B cell (primary cell): Measurements from ENCODE around the gene ZSWIM3. TPM values are rescaled to one million over a fixed set of nuclear protein-coding genes. Genes with fewer than 3 reads are reported as not detected.

Source experiments
- ATAC-seq: fragments of 200-7000 bp; cut with Tn5 transposase; one replicate; pipeline ENCODE4 v1.10.0; 2021; ENCODE audit warnings: low read depth, mild to moderate bottlenecking, moderate number of reproducible peaks, moderate library complexity
- CTCF ChIA-PET: fragments of 350-600 bp; sonication (Branson Sonifier 250); formaldehyde crosslinking; loops from one replicate; lab custom pipeline; 2021; ENCODE audit warnings: antibody characterized with exemption, inconsistent platforms; lab: Charles Lee
- POLR2A ChIA-PET: fragments of 350-600 bp; sonication (Branson Sonifier 250); formaldehyde crosslinking; loops from one replicate; lab custom pipeline; 2021; ENCODE audit warnings: antibody characterized with exemption; lab: Charles Lee
- DNase-seq: peaks from one replicate; pipeline ENCODE4 v3.0.0; 2013
- H2AFZ ChIP-seq: 2 replicates; pipeline ENCODE4 v1.6.1; 2012; ENCODE audit warnings: mild to moderate bottlenecking, low read depth, low read length; ENCODE audit not compliant: insufficient read depth, poor library complexity, severe bottlenecking
- H3K27ac ChIP-seq, 2 donors: 1 replicate in 1 of 2; 2 replicates in 1 of 2; pipeline ENCODE4 v1.5.1; 2012 to 2013; ENCODE audit warnings: low read length in 2 of 2, mild to moderate bottlenecking in 2 of 2, moderate library complexity in 1 of 2
- H3K27me3 ChIP-seq, 4 experiments: fragments of 200-600 bp in 1 of 4; sonication (generic) in 1 of 4; replicated peaks in 1 of 4; 1 replicate in 2 of 4; 2 replicates in 2 of 4; pipeline versions ENCODE4 v1.6.1 to v1.7.0; 2013 to 2016; ENCODE audit warnings: low read length in 3 of 4, mild to moderate bottlenecking in 2 of 4, mixed read lengths in 1 of 4, moderate library complexity in 1 of 4; ENCODE audit not compliant: insufficient read depth in 4 of 4, control insufficient read depth in 3 of 4; ENCODE audit errors: control extremely low read depth in 1 of 4
- H3K36me3 ChIP-seq, 2 experiments: replicated peaks in 1 of 2; 1 replicate in 1 of 2; 2 replicates in 1 of 2; pipeline versions ENCODE4 v1.6.1 to v1.7.1; 2013; ENCODE audit warnings: low read length in 1 of 2; ENCODE audit not compliant: insufficient read depth in 2 of 2, control insufficient read depth in 1 of 2; ENCODE audit errors: control extremely low read depth in 1 of 2, extremely low read depth in 1 of 2
- H3K4me1 ChIP-seq, 2 donors: fragments of 200-600 bp in 1 of 2; sonication (generic) in 1 of 2; 1 replicate in 1 of 2; 2 replicates in 1 of 2; pipeline versions ENCODE4 v1.5.1 to v1.6.1; 2013 to 2017; ENCODE audit warnings: low read length in 2 of 2; ENCODE audit not compliant: control insufficient read depth in 2 of 2, insufficient read depth in 2 of 2
- H3K4me2 ChIP-seq: replicated peaks from 2 replicates; pipeline ENCODE3; 2012; ENCODE audit warnings: mild to moderate bottlenecking, low read depth, low read length; ENCODE audit not compliant: poor library complexity, severe bottlenecking
- H3K4me3 ChIP-seq, 5 experiments: fragments of 200-600 bp in 1 of 5; sonication (generic) in 1 of 5; 1 replicate in 3 of 5; 2 replicates in 2 of 5; pipeline versions ENCODE4 v1.5.1 to v1.7.0; 2011 to 2016; ENCODE audit warnings: low read length in 4 of 5, mild to moderate bottlenecking in 4 of 5, low read depth in 2 of 5, control low read depth in 1 of 5, moderate library complexity in 1 of 5; ENCODE audit not compliant: insufficient read depth in 1 of 5; ENCODE audit errors: control extremely low read depth in 1 of 5, extremely low read depth in 1 of 5
- H3K79me2 ChIP-seq: fragments of 200-600 bp; sonication (generic); one replicate; pipeline ENCODE4 v1.6.0; 2016; ENCODE audit warnings: low read length; ENCODE audit not compliant: control insufficient read depth, insufficient read depth
- H3K9ac ChIP-seq: fragments of 200-600 bp; sonication (generic); 2 replicates; pipeline ENCODE4 v1.6.1; 2017; ENCODE audit warnings: mild to moderate bottlenecking, low read length, moderate library complexity
- H3K9me3 ChIP-seq, 3 donors: one replicate each; pipeline versions ENCODE4 v1.6.1 to v1.7.1; 2013; ENCODE audit warnings: low read length in 2 of 3; ENCODE audit not compliant: control insufficient read depth in 2 of 3, insufficient read depth in 1 of 3; ENCODE audit errors: control extremely low read depth in 1 of 3
- H4K20me1 ChIP-seq: 2 replicates; pipeline ENCODE4 v1.6.0; 2012; ENCODE audit warnings: mild to moderate bottlenecking, low read length; ENCODE audit not compliant: insufficient read depth, control insufficient read depth, poor library complexity, severe bottlenecking
- H3K27ac Mint-ChIP-seq: one replicate; pipeline ENCODE4 v1.8.0; 2021; ENCODE audit warnings: mixed read lengths
- H3K27me3 Mint-ChIP-seq: one replicate; pipeline ENCODE4 v1.8.0; 2021; ENCODE audit warnings: mixed read lengths
- H3K4me1 Mint-ChIP-seq: one replicate; pipeline ENCODE4 v1.8.0; 2021; ENCODE audit warnings: mixed read lengths
- H3K4me3 Mint-ChIP-seq: one replicate; pipeline ENCODE4 v1.8.0; 2021; ENCODE audit warnings: mixed read lengths
- H3K9me3 Mint-ChIP-seq: one replicate; pipeline ENCODE4 v1.8.0; 2022; ENCODE audit warnings: mixed read lengths; ENCODE audit not compliant: insufficient read depth
- EZH2 ChIP-seq: IDR thresholded peaks from 2 replicates; pipeline ENCODE4 v1.6.1; 2012; ENCODE audit warnings: borderline replicate concordance, low read depth, mild to moderate bottlenecking, moderate library complexity, low read length; ENCODE audit not compliant: insufficient read depth, poor library complexity, severe bottlenecking
- WGBS: methylation state at CpG from one replicate; pipeline ENCODE4 v1.1.5; 2013; ENCODE audit warnings: missing lambda C conversion rate; ENCODE audit not compliant: insufficient coverage; 5-methylcytosine and 5-hydroxymethylcytosine counted together
- intact Hi-C: fragments of 100-400 bp; cut with micrococcal nuclease; formaldehyde crosslinking; loops from one replicate; pipeline ENCODE4 v1.10.0; 2022
- polyA plus RNA-seq: library from polyadenylated mRNA; depleted of rRNA; stranded (reverse); fragments of >200 nt; gene quantifications from 2 replicates; pipeline ENCODE4 v1.2.3, GENCODE V29; 2012
- total RNA-seq, 2 donors: library from RNA; stranded (reverse); fragments of 120-200 nt in 1 of 2; gene quantifications; 1 replicate in 1 of 2; 2 replicates in 1 of 2; pipeline versions ENCODE4 v1.2.3 to v1.2.4, GENCODE V29; 2013 to 2022
- TF ChIP-seq, protein P1 (sequence below): fragments of 200-600 bp; IDR thresholded peaks from one replicate; pipeline ENCODE4 v1.8.0; 2022; ENCODE audit warnings: antibody characterized with exemption, mild to moderate bottlenecking

The ZSWIM3 gene
- total and polyA plus RNA-seq, 2 donors (not counting 1 experiment from before 2014, with no cell fraction given) = 4.0 to 7.1 TPM

DNA sequence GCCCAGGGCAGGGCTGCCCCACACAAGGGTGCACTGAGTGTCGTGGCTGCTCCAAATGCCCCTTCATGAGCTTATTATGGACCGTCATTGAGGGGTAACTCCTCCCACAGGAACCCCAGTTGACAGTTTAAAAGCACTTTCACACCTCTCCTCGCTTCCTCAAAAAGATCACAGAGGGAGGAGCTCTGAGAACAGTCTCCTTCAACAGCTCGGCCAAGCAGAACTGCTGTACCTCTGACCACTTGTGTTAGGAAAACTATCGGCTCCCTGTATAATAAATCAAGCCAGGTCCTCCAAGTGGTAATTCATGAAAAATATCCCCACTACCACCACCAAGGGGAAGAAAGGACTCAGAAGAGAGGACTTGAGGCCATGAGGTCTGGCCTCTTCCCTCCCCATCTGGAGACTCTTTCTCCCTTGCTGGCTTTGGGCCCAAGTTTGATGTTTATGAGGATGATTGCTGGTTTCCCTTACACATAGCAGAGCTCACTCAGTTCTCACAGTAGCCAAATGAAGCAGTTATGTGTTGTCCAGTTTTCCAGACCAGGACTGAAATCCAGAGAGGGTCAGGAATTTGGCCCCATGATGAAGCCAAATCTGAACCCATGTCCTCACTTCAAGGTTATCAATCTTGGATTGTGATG lies 15.1 kb upstream of the ZSWIM3 start:
- no peaks in the 10 kb centered on the region for H3K9me3 Mint-ChIP-seq
- H3K27me3 Mint-ChIP-seq = no peaks in the 10 kb centered on the region
- Histone ChIP-seq H3K27ac (peak overlapping the region; percentile 21 to 79), H3K4me3 (peak overlapping the region in 1 of 5 experiments; percentile 20), H3K4me2 (peak overlapping the region; percentile 60), H2AFZ (peak overlapping the region; percentile 48), H3K9ac (peak overlapping the region; percentile 14), H3K36me3 (peaks cover 13 to 50% of the 10 kb centered on the region in 2 experiments), H3K27me3 (no peaks in the 10 kb centered on the region), H3K4me1 (peaks cover 14 to 21% of the 10 kb centered on the region in 2 donors), H3K9me3 (no peaks in the 10 kb centered on the region), H4K20me1 (no peaks in the 10 kb centered on the region), H3K79me2 (no peaks in the 10 kb centered on the region)
- TF ChIP-seq, protein P1, sequence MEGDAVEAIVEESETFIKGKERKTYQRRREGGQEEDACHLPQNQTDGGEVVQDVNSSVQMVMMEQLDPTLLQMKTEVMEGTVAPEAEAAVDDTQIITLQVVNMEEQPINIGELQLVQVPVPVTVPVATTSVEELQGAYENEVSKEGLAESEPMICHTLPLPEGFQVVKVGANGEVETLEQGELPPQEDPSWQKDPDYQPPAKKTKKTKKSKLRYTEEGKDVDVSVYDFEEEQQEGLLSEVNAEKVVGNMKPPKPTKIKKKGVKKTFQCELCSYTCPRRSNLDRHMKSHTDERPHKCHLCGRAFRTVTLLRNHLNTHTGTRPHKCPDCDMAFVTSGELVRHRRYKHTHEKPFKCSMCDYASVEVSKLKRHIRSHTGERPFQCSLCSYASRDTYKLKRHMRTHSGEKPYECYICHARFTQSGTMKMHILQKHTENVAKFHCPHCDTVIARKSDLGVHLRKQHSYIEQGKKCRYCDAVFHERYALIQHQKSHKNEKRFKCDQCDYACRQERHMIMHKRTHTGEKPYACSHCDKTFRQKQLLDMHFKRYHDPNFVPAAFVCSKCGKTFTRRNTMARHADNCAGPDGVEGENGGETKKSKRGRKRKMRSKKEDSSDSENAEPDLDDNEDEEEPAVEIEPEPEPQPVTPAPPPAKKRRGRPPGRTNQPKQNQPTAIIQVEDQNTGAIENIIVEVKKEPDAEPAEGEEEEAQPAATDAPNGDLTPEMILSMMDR = no peak
- TF ChIP-seq EZH2 = no peak
- intact Hi-C loops = no loop called here
- DNase-seq = peak; percentile 73
- POLR2A ChIA-PET = interaction anchor here (0.6 to 1.6 kb wide), 4 partner anchors 9 to 93 kb away, joined by 3 to 5 read pairs (median 4); partner anchors contain the start of genes ACOT8, SNX21 and ZSWIM3
- peak; percentile 96 for ATAC-seq
- 0% methylated on average over 4 of the region's 5 CpGs for WGBS
- H3K4me1 Mint-ChIP-seq = peaks cover 18% of the 10 kb centered on the region
- H3K4me3 Mint-ChIP-seq = peak overlapping the region; percentile 33
- H3K27ac Mint-ChIP-seq = peak overlapping the region; percentile 79
- CTCF ChIA-PET = interaction anchor here (0.9 to 1.7 kb wide), 7 partner anchors 9 to 128 kb away, joined by 3 to 5 read pairs (median 4); partner anchors contain the start of gene ZSWIM1

DNA sequence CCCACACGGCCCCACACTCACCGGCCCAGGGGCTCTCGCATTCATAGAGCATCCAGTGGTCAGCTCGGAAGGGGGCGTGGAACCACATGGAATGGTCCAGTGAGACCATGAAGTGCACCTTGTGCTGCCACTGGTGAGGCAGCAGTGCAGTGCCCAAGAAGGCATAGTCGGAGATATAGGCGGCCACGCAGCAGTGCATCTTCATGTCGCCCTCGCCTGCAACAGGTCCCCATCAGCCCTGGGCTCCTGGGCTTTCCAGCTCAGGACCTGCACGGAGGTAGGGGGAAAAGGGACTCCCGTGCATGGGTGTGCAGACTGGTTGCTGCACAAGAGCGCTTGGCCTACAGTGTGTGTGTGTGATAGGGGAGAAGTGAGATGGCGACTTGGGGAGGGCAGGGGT lies 13.9 kb upstream of the ZSWIM3 start:
- DNase-seq (no peak), ATAC-seq (no peak)
- intact Hi-C loops = no loop called here
- peaks cover 18% of the 10 kb centered on the region for H3K4me1 Mint-ChIP-seq
- no peak overlapping the region for H2AFZ ChIP-seq
- WGBS = 97% methylated on average over 13 of the region's 14 CpGs
- no peak overlapping the region for H3K27ac Mint-ChIP-seq
- ChIA-PET CTCF (no interaction called here), POLR2A (no interaction called here)
- H4K20me1 ChIP-seq = no peaks in the 10 kb centered on the region
- no peak overlapping the region for H3K9ac ChIP-seq
- no peak overlapping the region for H3K4me3 ChIP-seq
- H3K4me3 Mint-ChIP-seq = no peak overlapping the region
- no peak overlapping the region for H3K27ac ChIP-seq
- H3K9me3 Mint-ChIP-seq = no peaks in the 10 kb centered on the region
- H3K27me3 Mint-ChIP-seq = no peaks in the 10 kb centered on the region
- H3K36me3 ChIP-seq = peaks cover 13 to 57% of the 10 kb centered on the region in 2 experiments
- H3K4me2 ChIP-seq = no peak overlapping the region
- H3K9me3 ChIP-seq = no peaks in the 10 kb centered on the region
- no peaks in the 10 kb centered on the region for H3K27me3 ChIP-seq
- H3K4me1 ChIP-seq = peaks cover 14 to 21% of the 10 kb centered on the region in 2 donors
- no peak for TF ChIP-seq EZH2
- TF ChIP-seq, protein P1 = no peak
- no peaks in the 10 kb centered on the region for H3K79me2 ChIP-seq
